Measurements from ENCODE around the gene NEMP1.

DNA sequence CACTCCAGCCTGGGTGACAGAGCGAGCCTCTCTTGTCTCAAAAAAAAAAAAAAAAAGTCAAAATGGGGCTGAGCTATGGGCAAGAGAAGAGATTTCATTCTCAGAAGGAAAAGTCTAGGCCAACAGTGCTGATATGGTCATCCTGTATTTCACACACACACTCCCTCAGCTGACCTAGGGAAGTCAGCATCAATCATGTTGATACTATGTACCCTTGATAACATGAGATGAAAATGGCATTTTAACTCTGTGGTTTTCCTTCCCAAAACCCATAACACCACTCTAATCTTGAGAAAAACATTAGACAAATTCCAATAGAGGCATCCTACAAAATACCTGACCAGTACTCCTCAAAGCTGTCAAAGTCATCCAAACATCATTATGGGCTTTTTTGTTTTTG is 2.3 kb upstream of the NEMP1 start:
- no peak for TF ChIP-seq GATA3 (IDR thresholded peaks at IDR 0.05; ENCODE audit: low read depth, low read length)
- no peak for TF ChIP-seq GATA2 (IDR thresholded peaks at IDR 0.05; ENCODE audit: low read depth, low read length)
